ENCODE measurements around the gene CCT6B.

CCT6B gene

DNA sequence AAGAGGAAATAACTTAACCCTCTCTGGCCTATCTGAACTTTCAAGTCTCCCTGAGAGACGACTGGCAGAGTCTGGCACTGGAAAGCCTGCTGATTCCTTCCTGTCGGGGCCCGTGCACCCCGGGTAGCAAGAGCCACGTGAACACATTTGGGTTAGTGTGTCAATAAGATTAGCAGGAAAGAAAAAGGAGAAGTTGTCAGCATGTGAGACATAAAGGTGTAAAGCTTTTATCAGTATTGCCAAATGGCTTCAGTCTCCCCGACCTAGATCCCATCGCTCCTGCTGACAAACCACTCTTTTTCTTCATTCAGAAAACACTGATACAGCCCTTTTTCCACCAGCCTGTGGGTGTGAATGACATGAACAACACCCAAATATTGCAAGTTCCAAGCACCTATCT, 74.4 kb downstream of the CCT6B start:
- no peak for DNase-seq (ENCODE audit: low spot score)

DNA sequence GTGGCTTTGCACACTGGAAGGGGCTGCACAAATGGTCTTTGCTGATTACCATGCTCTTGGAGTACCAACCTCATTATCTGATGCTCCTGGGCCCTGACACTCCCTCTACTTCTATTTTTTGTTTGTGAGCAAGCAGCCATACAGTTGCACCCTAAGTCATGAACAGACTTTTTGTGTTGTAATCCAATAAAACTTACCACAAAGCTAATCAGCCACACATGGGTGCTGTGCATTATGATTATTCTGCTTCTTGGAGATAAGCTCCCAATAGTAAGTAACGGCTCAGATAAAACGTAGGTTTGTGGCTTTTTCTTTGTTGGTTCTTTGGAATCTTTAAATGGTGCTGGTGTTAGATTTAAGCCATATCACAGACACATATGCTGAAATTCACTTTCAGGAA, 76.2 kb downstream of the CCT6B start:
- DNase-seq (ENCODE audit: low spot score), result no peak

DNA sequence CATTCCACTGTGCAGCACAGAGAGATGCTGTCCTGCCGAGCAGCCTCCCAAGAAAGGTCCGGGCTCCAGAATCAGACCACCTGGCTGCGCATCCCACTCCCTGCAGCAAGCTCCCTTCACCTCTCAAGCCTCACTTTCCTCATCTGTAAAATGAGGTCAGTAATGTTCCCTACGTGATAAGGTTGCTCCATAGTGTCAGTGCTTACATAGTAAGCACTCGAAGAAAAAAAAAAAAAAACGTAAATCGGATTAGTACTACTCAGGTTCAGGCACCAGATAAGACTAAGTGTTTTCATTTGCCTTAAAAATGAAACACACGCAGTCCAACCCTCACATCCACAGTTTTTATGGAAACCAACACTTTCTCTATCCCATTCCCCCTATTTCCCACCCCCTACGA, 76.7 kb downstream of the CCT6B start:
- no peak for DNase-seq (ENCODE audit: low spot score)

DNA sequence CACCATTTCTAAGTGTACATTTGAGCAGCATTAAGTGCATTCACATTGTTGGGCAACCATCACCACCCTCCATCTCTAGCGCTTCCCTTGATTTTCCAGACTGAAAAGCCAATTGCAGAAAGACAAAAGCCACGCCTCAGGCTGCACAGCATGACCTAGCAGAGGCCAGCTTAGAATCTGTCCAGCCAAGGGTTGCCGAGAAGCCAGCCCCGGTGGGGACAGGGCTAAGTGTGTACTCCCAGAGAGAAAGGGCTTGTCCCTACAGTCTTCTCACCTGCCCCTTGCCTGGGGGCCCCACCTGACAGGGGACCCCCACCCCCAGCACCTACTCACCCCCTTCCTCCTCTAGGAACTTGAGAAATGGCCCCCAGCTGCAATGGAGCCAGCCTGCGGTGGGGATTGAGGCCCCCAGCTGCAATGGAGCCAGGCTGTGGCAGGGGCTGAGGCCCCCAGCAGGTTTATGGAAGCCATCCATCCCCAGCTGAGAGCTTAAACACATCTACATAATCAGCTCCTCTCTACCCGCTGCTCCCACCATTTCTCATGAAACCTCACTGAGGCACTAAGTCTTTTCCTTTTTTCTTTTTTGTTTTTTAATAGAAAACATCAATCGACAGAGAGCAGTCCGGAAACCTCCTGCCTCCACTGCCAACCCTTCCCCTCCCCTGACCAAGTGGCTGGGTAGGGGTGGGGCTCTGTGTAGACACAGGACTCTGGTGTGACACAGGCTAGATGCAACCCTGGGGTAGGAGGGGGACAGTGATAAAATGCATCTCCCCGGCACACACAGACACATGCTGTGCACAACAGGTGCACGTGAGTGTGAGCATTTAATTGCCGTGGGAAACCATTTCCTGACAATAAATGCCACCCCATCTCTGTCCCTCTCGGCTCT, 77.9 kb downstream of the CCT6B start:
- DNase-seq (ENCODE audit: low spot score), result no peak

DNA sequence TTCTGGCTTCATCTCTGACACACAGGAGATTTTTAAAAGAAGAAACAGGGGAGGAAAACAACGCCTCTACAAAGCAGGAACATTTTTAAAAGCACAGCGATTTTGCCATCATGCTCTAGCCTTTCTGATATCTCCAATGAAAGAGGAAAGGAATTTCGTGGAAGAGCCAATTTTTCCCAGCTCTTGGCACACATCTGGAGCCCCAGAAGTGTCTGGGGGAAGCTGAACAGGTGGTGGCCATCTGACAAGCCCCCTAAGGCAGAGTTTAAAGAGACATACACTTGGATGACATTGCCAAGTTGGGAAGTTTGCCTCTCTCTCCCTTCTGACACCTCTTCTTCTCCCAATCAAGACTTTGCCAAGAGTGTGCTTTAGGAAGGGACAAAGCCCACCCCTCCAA, 82.1 kb downstream of the CCT6B start:
- DNase-seq (ENCODE audit: low spot score), result no peak
